GM23338 (cell line): ENCODE measurements around the gene RNFT2. TPM values are rescaled to one million over a fixed set of nuclear protein-coding genes. Genes with fewer than 3 reads are reported as not detected.

Experiments used
- ATAC-seq: fragments of 200-7000 bp; cut with Tn5 transposase; 3 replicates; pipeline ENCODE4 v1.9.1; 2020
- DNase-seq: peaks from one replicate; pipeline ENCODE4 v3.0.0-alpha.2; 2015; ENCODE audit warnings: low spot score
- H2AFZ ChIP-seq: fragments of 200-600 bp; sonication (generic); 2 replicates; pipeline ENCODE4 v1.8.0; 2016; ENCODE audit warnings: antibody characterized with exemption, mild to moderate bottlenecking, moderate library complexity
- H3F3A ChIP-seq: fragments of 200-600 bp; sonication (generic); replicated peaks from 2 replicates; pipeline ENCODE4 v1.8.0; 2017; ENCODE audit warnings: antibody characterized with exemption, mixed run types, low read depth
- H3K27ac ChIP-seq: fragments of 200-600 bp; sonication (generic); 2 replicates; pipeline ENCODE4 v1.6.1; 2016; ENCODE audit warnings: low read depth
- H3K27me3 ChIP-seq: fragments of 200-600 bp; sonication (generic); 2 replicates; pipeline ENCODE4 v1.8.0; 2016; ENCODE audit warnings: mild to moderate bottlenecking, mixed run types, moderate library complexity; ENCODE audit not compliant: insufficient read depth
- H3K36me3 ChIP-seq: fragments of 200-600 bp; sonication (generic); 2 replicates; pipeline ENCODE4 v1.8.0; 2016; ENCODE audit warnings: mild to moderate bottlenecking; ENCODE audit not compliant: insufficient read depth
- H3K4me1 ChIP-seq: fragments of 200-600 bp; sonication (generic); 2 replicates; pipeline ENCODE4 v1.8.0; 2016; ENCODE audit warnings: mild to moderate bottlenecking, moderate library complexity; ENCODE audit not compliant: insufficient read depth
- H3K4me2 ChIP-seq: fragments of 200-600 bp; sonication (generic); 2 replicates; pipeline ENCODE4 v1.7.1; 2017; ENCODE audit warnings: mixed run types
- H3K4me3 ChIP-seq: fragments of 200-600 bp; sonication (generic); 2 replicates; pipeline ENCODE4 v1.6.1; 2016; ENCODE audit warnings: mixed run types
- H3K79me2 ChIP-seq: fragments of 200-600 bp; sonication (generic); replicated peaks from 2 replicates; pipeline ENCODE4 v1.8.0; 2017; ENCODE audit warnings: mild to moderate bottlenecking; ENCODE audit not compliant: insufficient read depth
- H3K9me2 ChIP-seq: fragments of 200-600 bp; sonication (generic); 2 replicates; pipeline ENCODE4 v1.8.0; 2017; ENCODE audit not compliant: insufficient read depth
- H4K20me1 ChIP-seq: fragments of 200-600 bp; sonication (generic); replicated peaks from 2 replicates; pipeline ENCODE4 v1.8.0; 2017; ENCODE audit warnings: mild to moderate bottlenecking; ENCODE audit not compliant: insufficient read depth
- H3K27ac Mint-ChIP-seq: 2 replicates; pipeline ENCODE4 v1.8.0; 2020; ENCODE audit warnings: inconsistent platforms, mild to moderate bottlenecking, moderate library complexity, mixed read lengths
- H3K27me3 Mint-ChIP-seq: 3 replicates; pipeline ENCODE4 v1.8.0; 2022; ENCODE audit warnings: low read depth, mild to moderate bottlenecking, moderate library complexity, mixed read lengths, inconsistent platforms; ENCODE audit not compliant: insufficient read depth, poor library complexity
- H3K36me3 Mint-ChIP-seq: 3 replicates; pipeline ENCODE4 v1.8.0; 2021; ENCODE audit warnings: low read depth, mild to moderate bottlenecking, inconsistent platforms, moderate library complexity, mixed read lengths
- H3K4me1 Mint-ChIP-seq: 3 replicates; pipeline ENCODE4 v1.8.0; 2020; ENCODE audit warnings: mild to moderate bottlenecking, inconsistent platforms, mixed read lengths
- H3K4me3 Mint-ChIP-seq: 3 replicates; pipeline ENCODE4 v1.8.0; 2021; ENCODE audit warnings: moderate library complexity, mild to moderate bottlenecking, inconsistent platforms, mixed read lengths
- H3K9me3 Mint-ChIP-seq: 3 replicates; pipeline ENCODE4 v1.8.0; 2020; ENCODE audit warnings: moderate library complexity, mild to moderate bottlenecking, inconsistent platforms, mixed read lengths
- CREB1 ChIP-seq: fragments of 250-450 bp; sonication (Bioruptor Pico); IDR thresholded peaks from 2 replicates; pipeline ENCODE4 v1.5.0; 2020; ENCODE audit warnings: low read depth, mild to moderate bottlenecking, moderate library complexity
- CTCF ChIP-seq, 2 experiments: fragments of 200-600 bp in 1 of 2; sonication (generic) in 1 of 2; conservative IDR thresholded peaks; 2 replicates each; pipeline versions ENCODE4 v1.5.1 to v1.6.1; 2016 to 2017; ENCODE audit warnings: antibody characterized with exemption in 2 of 2, low read depth in 2 of 2, mild to moderate bottlenecking in 2 of 2, moderate library complexity in 1 of 2
- ETS1 ChIP-seq: IDR thresholded peaks from 2 replicates; pipeline ENCODE4 v1.6.1; 2016; ENCODE audit warnings: antibody characterized with exemption
- EZH2phosphoT487 ChIP-seq: fragments of 200-600 bp; sonication (generic); IDR thresholded peaks from one replicate; pipeline ENCODE4 v1.8.1; 2018; ENCODE audit warnings: antibody characterized with exemption; ENCODE audit not compliant: unreplicated experiment
- JUNB ChIP-seq: IDR thresholded peaks from one replicate; pipeline ENCODE4 v1.6.1; 2016; ENCODE audit warnings: antibody characterized with exemption; ENCODE audit not compliant: unreplicated experiment
- POLR2AphosphoS5 ChIP-seq: IDR thresholded peaks from 2 replicates; pipeline ENCODE4 v1.6.1; 2016; ENCODE audit warnings: antibody characterized with exemption, low read depth
- REST ChIP-seq: IDR thresholded peaks from one replicate; pipeline ENCODE4 v1.6.1; 2018; ENCODE audit warnings: antibody characterized with exemption; ENCODE audit not compliant: unreplicated experiment
- ZNF114 ChIP-seq: fragments of 250-450 bp; sonication (Bioruptor Pico); IDR thresholded peaks from 2 replicates; pipeline ENCODE4 v1.5.0; 2020; ENCODE audit warnings: mild to moderate bottlenecking, moderate library complexity
- ZNF331 ChIP-seq: fragments of 250-450 bp; sonication (Bioruptor Pico); IDR thresholded peaks from 2 replicates; pipeline ENCODE4 v1.5.0; 2020; ENCODE audit warnings: low read depth, mild to moderate bottlenecking, moderate library complexity
- polyA plus RNA-seq: library from polyadenylated mRNA; unstranded; fragments of >200 nt; fragmentation: Nextera tagmentation; extraction: Ambion mirVana; gene quantifications from 2 replicates; pipeline ENCODE4 v1.2.1, GENCODE V29; 2016
- total RNA-seq: library from RNA; depleted of rRNA; stranded (reverse); fragments of >200 nt; shearing (Covaris generic); gene quantifications from 2 replicates; pipeline ENCODE4 v1.2.3, GENCODE V29; 2014

Gene RNFT2
- total and polyA plus RNA-seq, 2 experiments from 2014 or later, result 19.3 to 22.9 TPM

GRCh38 chr12:116800918-116801317, 62.8 kb downstream of the RNFT2 start:
- H3K27ac ChIP-seq, result no peak overlapping the region
- H3K4me2 ChIP-seq, result no peak overlapping the region
- no peak overlapping the region for H3K4me3 ChIP-seq
- ATAC-seq (no peak), DNase-seq (no peak)
- H3F3A ChIP-seq, result no peaks in the 10 kb centered on the region
- H3K36me3 ChIP-seq, result no peaks in the 10 kb centered on the region
- Mint-ChIP-seq H3K4me3 (no peak overlapping the region), H3K4me1 (no peaks in the 10 kb centered on the region), H3K27ac (no peak overlapping the region), H3K9me3 (peaks cover 8% of the 10 kb centered on the region; the same call in 1 of the 3 replicates), H3K27me3 (peaks cover 3% of the 10 kb centered on the region), H3K36me3 (peaks cover 42% of the 10 kb centered on the region)
- H4K20me1 ChIP-seq, result peaks cover 6% of the 10 kb centered on the region; the same call in 1 of the 2 replicates
- H2AFZ ChIP-seq, result no peak overlapping the region
- H3K79me2 ChIP-seq, result no peaks in the 10 kb centered on the region
- no peak for TF ChIP-seq CREB1 (CRISPR knock-in tag)
- no peak for TF ChIP-seq ZNF114 (CRISPR knock-in tag)
- TF ChIP-seq ETS1, result no peak
- TF ChIP-seq EZH2phosphoT487, result no peak
- no peaks in the 10 kb centered on the region for H3K9me2 ChIP-seq
- no peaks in the 10 kb centered on the region for H3K27me3 ChIP-seq
- H3K4me1 ChIP-seq, result no peaks in the 10 kb centered on the region

- TF ChIP-seq ZNF331 (CRISPR knock-in tag), result no peak
- TF ChIP-seq JUNB, result no peak
- no peak for TF ChIP-seq CTCF (conservative IDR thresholded peaks at IDR 0.05; ENCODE audit: low read depth in 2 of 2)
- TF ChIP-seq POLR2AphosphoS5, result no peak
- no peak for TF ChIP-seq CREB1 (CRISPR knock-in tag)
- no peak for TF ChIP-seq EZH2phosphoT487
- no peak for TF ChIP-seq REST
- no peak for TF ChIP-seq ETS1
- TF ChIP-seq ZNF114 (CRISPR knock-in tag), result no peak
- H3K27ac Mint-ChIP-seq, result no peak overlapping the region
- H3K27me3 Mint-ChIP-seq, result peaks cover 3% of the 10 kb centered on the region
- no peaks in the 10 kb centered on the region for H3K4me1 ChIP-seq
- no peak overlapping the region for H3K27ac ChIP-seq
- no peak overlapping the region for H2AFZ ChIP-seq
- peaks cover 33% of the 10 kb centered on the region for H3K36me3 Mint-ChIP-seq
- H3K4me1 Mint-ChIP-seq, result no peaks in the 10 kb centered on the region
- H3K4me2 ChIP-seq, result no peak overlapping the region
- DNase-seq (no peak), ATAC-seq (no peak)
- no peaks in the 10 kb centered on the region for H3K9me2 ChIP-seq
- H3K79me2 ChIP-seq, result no peaks in the 10 kb centered on the region
- H3K4me3 Mint-ChIP-seq, result no peak overlapping the region
- no peaks in the 10 kb centered on the region for H3K36me3 ChIP-seq
- H4K20me1 ChIP-seq, result peaks cover 6% of the 10 kb centered on the region; the same call in 1 of the 2 replicates
- H3K4me3 ChIP-seq, result no peak overlapping the region
- peaks cover 8% of the 10 kb centered on the region; the same call in 1 of the 3 replicates for H3K9me3 Mint-ChIP-seq
- H3F3A ChIP-seq, result no peaks in the 10 kb centered on the region
- H3K27me3 ChIP-seq, result no peaks in the 10 kb centered on the region
These were observed 63.9 kb downstream of the RNFT2 start for GRCh38 chr12:116802018-116802417.
